T-helper 1 cell (primary cell): ENCODE results near the gene FAM83B.

ENCODE experiments used
- DNase-seq, 5 donors: peaks; one replicate each; pipeline ENCODE4 v3.0.0-alpha.2; 2012 to 2020

FAM83B gene

DNA sequence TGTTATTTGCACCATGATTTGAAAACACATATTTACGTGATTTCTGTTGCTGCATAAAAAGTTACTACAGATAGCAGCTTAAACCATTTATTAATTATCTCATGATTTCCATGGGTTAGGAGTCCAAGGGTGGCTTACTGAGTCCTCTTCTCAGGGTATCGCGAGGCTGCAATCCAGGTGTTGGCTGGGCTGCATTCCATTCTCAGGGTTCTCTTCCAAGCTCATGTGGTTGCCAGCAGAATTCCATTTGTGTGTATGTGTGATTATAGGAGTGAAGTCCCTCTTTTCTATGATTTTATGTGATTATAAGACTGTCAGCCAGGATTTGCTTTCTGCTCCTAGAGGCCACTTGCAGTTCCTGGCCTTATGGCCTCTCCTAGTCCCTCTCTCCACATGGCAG lies 135.1 kb downstream of the FAM83B start:
- DNase-seq: no peak

- DNase-seq: no peak
These were observed 141.2 kb downstream of the FAM83B start for GRCh38 chr6:54987633-54988290.

- no peak for DNase-seq
These were observed 142.0 kb downstream of the FAM83B start for GRCh38 chr6:54988576-54988975.

GRCh38 chr6:54990001-54990400 lies 143.4 kb downstream of the FAM83B start:
- DNase-seq: no peak
